HG02870 (cell line): ENCODE measurements around the gene IGFL2.
"Not testable (repeated sequence)": the region's sequence is repeated elsewhere in the genome, so short reads cannot be mapped to it uniquely, and the experiment has no call there.

Source experiments
- ATAC-seq: cut with Tn5 transposase; IDR thresholded peaks from one replicate; pipeline ENCODE4 v1.9.1; 2021; ENCODE audit warnings: mild to moderate bottlenecking, moderate library complexity; ENCODE audit not compliant: unreplicated experiment

Gene IGFL2

DNA sequence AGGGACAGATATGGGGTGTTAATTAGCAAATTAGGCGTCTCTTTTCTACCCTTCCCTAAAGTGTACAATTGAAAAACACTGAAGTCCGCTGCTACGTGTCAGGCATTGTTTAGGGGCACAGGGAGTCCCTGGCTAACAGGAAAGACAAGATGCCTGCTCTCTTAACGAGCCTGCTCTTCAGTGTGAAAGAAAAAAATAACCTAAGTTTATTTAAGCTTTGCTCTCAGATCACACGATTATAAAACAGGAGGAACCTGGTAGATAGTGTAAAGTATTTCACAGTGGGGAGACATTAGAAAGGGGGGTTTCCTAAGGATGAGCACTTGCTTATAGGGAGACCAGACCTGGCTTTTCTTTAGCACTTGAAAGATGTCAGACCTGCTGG, 38.7 kb downstream of the IGFL2 start:
- ATAC-seq: no peak

DNA sequence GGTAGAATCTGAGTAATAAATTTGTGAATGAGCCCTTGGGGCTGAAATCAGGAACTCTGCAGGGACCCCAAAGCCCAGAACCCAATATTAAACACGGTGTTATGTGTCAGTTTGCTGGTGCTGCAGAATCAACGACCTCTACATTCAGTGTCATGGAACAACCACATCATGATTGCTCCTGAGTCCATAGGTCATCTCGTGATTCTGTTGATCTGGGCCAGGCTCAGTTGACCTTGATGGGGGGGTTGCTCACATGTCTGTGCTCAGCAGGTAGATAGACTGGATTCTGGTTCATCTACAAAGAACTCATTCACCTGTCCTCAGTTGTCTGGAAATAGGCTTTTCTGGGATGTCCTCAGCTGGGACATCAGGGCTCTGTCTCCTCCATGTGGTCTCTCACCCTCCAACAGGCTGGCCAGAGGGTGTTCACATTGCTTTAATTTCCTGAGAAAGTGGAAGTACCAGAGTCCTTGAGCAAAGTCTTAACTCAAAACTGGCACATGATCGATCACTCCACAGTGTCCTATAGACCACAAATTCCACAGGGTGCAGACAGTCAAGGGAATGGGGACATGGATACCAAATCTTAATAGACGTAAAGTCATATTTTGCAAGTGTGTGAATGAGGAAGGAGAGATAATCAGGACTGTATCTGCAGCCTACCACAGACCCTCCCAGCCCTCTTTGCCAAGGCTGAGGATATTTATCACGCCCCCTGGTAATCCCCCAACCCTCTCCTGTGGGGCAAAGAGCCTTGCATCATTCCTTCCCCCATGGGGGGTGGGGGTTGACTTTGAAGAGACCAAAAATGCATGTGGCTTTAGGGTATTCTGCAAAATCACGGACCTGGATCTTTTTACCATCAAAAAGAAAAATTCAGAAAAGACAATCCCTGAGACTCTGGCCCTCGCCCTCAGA, 42.2 kb downstream of the IGFL2 start:
- no peak for ATAC-seq

DNA sequence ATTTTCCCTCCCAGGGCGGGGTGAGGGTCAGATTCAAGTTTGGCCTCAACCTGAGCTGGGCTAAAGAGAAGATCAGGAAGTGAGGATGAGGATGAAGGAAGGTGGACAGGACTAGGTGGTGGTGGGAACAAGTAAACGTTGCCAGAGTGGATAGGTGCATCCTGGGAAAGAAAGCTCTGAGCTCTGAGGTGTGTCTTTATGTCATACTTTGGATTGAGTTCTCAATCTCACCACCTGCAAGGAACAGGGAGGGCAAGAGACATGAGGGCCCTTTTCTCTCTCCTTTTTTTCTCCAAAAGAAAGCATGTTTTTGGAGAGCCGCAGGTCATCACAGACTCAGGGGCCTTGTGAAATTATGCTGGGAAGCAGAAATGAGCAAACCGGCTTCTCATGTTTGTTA, 43.3 kb downstream of the IGFL2 start:
- ATAC-seq: no peak

DNA sequence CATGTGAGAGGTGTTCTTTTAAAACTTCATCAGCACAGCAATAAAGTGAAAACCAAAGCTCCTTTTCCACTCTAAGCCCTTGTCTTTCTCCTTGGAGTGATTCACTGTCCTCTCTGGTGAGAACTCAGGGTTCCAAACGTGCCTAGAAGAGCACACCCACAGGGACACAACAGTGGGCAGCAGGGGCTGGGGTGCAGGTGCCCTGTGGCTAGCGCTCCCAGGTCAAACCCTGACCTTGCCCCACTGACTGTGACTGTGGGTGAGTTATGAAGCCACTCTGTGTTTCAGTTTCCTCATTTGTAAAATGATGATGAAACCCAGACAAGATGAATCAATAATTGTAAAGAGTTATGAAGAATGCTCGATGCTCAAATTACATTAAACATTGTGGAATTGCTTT, 43.9 kb downstream of the IGFL2 start:
- ATAC-seq: no peak

DNA sequence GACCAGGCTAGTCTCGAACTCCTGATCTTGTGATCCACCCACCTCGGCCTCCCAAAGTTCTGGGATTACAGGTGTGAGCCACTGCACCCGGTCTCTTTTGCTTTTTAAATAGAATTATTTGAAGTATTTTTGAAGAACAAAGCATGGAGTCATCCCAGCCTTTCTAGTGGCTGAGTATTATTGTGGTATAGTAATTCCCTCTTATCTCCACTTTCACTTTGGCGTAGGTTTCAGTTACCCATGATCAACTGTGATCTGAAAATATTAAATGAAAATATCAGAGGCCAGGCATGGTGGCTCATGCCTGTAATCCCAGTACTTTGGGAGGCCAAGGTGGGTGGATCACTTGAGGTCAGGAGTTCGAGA, 44.6 kb downstream of the IGFL2 start:
- not testable (repeated sequence) for ATAC-seq

DNA sequence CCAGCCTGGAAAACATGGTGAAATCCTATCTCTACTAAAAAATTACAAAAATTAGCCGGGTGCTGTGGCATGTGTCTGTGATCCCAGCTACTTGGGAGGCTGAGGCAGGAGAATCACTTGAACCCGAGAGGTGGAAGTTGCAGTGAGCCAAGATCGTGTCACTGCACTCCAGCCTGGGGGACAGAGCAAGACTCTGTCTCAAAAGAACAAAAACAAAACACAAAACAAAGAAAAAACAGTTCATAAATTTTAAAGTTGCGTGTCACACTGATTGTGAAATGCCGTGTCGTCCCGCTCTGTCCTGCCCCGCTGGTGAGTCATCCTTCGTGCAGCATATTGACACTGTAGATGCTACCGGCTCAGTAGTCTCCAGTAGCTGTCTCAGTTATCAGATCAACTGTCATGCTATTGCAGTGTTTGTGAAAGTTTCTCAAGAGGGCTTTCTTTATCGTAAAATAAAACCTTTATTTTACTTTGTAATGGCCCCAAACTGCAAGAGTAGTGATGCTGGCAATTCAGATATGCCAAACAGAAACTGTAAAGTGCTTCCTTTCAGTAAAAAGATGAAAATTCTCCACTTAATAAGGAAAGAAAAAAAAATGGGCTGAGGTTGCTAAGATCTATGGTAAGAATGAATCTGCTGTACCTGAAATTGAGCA, 45.1 kb downstream of the IGFL2 start:
- ATAC-seq: no peak

DNA sequence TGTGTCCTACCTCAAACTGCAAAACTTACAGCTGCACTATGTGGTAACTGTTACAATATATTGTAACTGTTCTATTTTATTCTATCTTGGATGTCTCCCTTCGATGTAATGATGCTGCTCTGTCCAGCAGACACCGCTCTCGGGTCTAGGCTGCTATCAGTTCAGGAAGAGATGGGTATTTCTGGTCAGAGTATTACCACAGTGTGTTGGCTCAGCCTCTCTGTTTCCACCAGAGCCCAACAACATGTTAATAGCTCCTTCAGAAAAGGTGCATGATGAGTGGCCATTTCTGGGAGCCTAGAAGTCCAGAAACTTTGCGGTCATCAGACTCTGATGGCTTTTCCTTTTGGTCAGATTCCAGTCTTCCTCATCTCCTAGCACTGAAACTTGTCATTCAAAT, 45.6 kb downstream of the IGFL2 start:
- no peak for ATAC-seq

DNA sequence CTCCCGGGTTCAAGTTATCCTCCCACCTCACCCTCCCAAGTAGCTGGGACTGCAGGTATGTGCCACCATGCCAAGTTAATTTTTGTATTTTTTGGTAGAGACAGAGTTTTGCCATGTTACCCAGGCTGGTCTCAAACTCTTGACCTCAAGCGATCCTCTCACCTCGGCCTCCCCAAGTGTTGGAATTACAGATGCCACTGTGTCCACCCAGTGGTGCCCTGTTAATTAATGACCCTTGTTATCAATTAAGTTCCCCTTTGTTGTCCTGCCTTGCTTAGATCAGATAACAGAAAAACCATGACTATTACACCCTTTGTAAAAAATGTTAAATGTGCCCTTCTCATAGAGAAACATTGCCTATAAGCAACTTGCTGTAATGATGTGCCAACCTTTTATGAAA, 47.1 kb downstream of the IGFL2 start:
- no peak for ATAC-seq

DNA sequence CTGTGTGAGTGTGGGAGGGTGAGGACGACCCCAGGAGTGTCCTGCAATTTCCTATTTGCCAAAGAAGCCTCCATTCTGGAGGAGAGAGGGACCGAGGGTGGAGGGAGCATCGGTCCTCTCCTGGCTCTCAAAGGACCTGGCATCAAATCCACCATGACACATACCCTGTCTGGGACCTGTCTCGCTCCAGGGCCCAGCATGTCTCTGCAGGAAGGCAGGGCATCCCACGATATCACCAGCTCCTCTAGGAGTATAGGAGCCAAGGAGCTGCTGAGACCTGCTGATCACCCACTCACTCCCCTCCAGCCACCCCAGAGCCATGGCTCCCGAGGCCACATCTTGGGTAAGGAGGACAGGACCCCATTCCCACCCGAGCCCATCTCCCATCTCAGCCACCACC, 47.9 kb downstream of the IGFL2 start:
- not testable (repeated sequence) for ATAC-seq

DNA sequence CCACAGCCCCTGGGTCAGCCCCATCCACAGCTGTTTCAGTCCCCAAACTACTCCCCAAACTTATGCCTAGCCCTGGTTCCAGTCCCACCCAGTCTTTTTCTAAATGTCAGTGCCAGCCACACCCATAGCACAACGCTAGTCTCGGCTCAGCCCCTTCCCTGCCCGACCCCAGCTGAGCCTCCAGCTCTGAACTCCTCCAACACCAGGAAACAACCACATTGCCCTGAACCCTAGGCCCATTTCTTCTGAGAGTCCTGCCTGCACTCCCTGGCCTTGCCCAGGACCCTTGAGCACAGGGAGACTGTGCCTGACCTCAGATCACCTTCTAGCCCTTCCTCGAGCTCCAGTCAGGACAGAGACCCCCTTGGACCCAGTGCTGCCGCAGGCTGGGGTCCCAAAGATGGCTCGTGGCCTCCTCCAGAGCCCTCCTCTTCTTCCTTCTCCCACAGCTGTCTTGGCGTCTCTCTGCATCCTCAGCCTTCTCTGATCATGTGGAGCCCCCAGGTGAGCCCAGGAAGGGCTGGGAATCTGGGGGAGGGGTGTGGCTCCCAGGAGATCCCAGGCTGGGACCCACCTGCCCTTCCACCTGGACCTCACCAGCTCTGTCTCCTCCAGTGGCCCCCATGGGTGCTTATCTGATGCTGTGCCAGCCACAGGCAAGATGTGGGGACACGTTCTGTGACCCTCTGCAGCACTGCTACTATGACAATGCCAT, 48.5 kb downstream of the IGFL2 start:
- no peak for ATAC-seq

DNA sequence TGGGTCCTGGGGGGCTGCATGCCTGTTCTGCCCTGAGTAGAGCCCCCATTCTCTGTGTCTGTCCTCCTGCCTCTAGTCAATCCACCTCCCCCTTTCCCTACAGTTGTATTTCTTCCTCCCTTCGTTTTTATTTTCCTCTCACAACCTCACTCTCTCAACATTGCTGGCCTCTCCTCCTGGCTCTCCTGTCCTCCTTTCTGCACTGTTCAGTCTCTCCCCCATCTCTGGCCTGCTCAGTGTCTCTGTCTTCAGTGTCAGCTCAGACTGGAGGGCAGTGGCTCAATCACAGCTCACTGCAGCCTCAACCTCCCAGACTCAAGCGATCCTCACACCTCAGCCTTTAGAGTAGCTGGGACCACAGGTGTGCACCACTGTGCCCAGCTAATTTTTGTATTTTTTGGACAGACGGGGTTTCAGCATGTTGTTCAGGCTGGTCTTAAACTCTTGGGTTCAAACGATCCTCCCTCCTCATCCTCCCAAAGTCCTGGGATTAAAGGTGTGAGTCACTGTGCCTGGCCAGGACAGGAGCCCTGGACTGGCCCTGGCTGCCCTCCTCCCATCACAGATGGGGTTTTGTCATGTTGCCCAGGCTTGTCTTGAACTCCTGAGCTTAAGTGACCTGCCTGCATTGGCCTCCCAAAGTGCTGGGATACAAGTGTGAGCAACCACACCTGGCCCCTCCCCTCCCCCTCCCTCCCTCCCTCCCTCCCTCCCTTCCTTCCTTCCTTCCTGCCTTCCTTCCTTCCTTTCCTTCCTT, 49.5 kb downstream of the IGFL2 start:
- ATAC-seq: no peak

DNA sequence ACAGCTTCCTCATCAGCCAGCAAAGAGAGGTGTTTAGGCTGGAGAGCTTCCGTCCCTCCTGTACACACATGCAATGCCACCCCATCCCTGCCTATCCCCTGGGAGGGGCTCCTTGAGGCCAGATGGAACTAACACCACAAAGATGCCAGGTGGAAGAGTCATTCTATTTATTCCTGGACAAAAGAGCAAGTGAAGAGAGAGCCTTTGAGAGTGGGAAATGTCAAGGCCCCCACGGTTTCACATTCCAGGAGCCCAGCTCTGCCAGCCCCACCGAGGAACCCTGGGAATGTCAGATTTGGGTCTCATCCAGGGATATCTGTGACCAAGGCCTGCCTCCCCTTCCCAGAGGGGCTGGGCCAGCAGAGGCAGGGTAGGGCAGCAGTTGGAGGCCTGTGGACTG, 50.7 kb downstream of the IGFL2 start:
- no peak for ATAC-seq

DNA sequence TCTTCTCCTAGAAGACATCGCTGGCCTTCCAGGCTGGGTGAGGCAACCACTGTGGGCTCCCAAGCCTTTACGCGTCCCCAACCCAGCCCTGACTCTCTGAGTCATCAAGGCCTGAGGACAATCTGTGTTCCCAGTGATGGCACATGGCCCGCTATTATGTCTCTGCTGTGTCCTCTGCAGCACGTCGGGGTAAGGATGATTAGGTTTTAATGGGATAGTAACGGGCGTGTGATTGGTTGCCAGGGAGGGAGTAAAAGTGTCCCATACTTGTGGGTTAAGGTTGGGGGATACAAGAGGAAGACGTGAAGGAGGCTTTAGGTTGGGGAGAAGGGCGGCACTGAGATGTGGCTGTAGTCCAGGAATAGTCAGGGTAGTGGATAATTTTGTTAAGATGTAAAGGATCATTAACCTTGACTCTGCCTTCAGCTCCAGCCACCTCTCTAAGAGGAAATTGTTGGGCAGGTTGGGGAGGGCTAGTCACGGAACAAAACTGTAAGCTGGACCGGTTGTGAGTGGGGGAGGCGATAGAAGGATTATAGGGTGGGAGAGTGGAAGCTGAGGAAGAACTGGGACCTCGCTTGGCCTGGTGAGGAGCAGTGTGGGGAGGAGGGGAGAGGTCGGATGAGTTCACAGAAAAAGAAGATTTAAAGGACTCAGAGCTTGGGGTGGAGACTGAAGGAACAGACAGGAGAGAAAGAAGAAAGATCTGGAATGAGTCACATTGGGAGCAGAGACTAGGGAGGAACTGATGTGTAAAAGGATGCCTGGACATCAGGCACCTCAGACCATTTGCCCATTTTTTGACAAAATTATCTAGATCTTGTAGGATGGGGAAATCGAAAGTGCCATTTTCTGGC, 53.6 kb downstream of the IGFL2 start:
- no peak for ATAC-seq

DNA sequence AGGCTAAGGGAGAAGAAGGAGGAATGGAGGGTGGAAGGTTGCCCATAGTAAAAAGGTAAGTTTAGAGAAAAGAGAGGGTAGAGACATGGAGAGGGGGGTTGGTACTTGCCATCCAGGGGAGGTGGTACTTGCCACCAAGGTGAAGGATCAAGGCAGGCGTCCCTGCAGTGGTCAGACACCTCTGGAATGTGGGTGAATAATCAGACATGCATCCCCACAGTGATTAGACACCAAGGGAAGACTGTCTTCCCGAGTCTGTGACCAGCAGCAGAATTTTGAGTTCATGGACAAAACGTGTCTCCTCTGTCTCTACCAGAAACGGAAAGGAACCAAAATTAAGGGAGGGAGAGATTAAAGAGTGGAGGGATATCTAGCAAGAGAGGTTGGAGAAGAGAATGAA, 54.4 kb downstream of the IGFL2 start:
- no peak for ATAC-seq

DNA sequence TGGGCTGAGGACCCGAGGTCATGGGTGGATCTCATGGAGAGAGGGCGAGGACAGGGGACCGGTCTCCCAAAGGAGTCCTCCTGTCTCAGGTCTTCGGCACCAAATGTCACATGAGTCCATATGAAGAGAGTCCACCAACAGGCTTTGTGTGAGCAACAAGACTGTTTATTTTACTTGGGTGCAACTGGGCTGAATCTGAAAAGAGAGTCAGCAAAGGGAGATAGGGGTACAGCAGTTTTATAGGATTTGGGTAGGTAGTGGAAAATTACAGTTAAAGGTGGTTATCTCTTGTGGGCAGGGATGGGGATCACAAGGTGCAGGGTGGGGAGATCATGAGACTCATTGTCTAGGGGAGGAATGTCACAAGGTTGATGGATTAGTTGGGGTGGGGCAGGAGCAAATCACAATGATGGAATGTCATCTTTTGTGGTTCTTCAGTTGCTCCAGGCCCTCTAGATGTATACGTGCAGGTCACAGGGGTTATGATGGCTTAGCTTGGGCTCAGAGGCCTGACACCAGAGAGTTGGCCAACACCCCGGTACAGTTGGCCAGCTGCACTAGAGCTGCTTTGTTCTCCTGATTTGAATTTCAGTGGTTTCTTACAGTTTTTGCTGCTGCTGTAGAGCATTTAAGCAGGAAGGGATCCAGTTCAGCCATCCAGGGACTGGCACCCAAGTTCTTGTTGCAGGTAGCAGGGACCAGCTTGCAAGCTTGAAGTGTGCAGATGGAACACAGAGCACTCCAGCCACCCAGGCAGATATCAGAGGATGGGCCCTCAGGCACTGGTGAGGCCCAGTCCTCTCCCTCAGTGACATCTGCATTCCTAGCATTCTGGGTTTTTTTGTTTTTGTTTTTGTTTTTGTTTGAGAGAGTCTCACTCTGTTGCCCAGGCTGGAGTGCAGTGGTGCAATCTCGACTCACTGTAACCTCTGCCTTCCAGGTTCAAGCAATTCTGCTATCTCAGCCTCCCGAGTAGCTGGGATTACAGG, 55.1 kb downstream of the IGFL2 start:
- no peak for ATAC-seq

DNA sequence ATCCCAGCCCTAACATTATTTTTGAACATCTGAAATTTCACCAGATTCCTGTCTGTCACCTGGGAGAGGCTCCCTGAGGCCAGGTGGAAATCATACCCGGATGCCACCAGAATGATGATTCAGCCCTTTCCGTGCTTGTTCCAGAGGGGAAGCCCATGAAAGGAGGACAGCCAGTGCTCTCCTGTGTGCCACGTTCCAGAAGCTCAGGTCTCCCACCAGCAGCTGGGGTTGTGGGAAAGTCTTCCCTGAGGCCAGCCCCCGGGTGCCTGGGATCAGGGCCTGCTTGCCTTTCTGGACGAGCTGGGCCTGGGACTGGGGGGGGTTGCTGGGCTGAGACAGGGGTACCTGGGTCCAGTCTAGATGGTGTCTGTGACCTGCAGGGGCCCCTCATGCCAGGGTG, 56.0 kb downstream of the IGFL2 start:
- no peak for ATAC-seq

DNA sequence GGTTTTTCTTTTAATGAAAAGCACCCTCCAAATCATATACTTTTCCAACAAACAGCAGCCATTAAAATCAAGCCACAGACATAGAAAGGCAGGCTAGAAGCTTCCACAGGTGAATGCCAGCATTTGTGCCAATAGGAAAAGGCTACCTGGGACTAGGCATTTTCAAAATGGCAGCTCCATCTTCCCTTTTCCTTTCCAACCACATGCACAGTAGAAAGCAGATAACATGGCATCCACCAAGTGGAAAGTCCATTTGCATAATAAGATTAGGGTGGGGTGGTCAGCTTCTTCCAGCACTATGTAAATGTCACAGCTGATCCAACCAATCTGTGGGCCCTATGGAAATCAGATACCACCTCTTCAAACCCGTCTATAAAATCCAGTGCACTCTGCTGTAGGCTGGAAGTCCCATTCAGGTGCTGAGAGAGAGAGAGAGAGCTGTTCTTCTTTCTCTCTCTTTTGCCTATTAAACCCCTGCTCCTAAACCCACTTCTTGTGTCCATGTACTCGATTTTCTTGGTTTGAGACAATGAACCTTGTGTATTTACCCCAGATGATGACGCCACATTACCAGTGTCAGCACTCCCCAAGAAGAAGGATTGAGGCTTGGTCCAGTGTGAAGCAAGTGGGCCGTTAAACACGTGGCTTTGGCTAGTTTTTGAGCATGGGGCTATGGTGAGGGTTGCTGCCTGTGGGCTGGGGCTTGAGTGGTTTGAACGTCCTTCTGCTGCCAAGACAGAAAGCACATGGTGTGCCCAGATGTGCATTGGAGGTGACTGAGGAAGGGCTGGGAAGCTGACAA, 57.3 kb downstream of the IGFL2 start:
- no peak for ATAC-seq

DNA sequence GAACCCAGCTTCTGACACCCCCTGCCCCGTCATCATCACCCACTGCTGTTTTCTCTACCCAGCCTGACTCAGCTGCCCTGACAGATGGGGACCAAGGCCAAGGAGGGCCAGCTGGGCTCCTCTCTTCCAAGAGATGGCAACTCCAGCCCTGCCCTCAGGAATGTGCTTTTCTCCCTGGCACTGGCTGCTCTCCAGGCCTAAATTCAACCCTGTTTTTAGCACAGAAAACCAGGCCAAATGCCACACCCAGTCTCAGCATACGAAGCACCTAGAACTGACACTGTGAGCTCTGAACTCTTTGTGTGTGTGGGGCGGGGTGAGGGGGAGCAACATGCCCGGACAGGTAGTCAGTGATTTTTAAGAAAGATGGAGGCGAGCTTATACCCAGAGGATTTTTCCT, 58.1 kb downstream of the IGFL2 start:
- ATAC-seq: no peak
